ENCODE results near the gene MAGOH. TPM values are rescaled to one million over a fixed set of nuclear protein-coding genes. Genes with fewer than 3 reads are reported as not detected.
A peak's percentile ranks its signal among the peaks of the same experiment; 100 is the strongest.

Gene MAGOH
- total and polyA plus RNA-seq, 8 donors, result 2.9 to 105 (median 52.3) TPM

DNA sequence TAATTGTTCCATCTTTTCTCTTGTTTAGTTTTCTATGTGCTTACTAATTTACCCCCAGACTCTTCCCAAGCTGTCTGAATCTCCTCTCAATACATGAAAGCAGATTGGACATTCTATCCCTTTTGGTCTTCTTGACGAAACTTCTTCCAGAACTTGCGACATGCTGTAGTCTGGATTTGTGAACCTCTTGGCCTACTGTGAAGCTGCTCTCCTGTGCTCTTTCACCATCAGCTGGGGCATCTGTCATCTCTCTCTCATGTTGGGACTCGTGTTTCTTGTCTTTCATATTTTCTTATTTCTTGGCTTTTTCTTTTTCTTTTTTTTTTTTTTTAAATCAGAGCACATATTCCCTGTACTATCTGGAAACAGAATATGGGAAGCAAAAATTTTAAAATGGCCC is 34.9 kb downstream of the MAGOH start:
- intact Hi-C loops (cut with DNase I; ENCODE audit: low total_unique reads), result no loop called here
- TF ChIP-seq EP300 (IDR thresholded peaks at IDR 0.05) (no peak), POLR2A (IDR thresholded peaks at IDR 0.05) (no peak), CTCF (IDR thresholded peaks at IDR 0.05) (no peak), POLR2AphosphoS5 (IDR thresholded peaks at IDR 0.05) (no peak)
- no peak for DNase-seq
- Histone ChIP-seq H3K27me3 (no peaks in the 10 kb centered on the region), H3K27ac (no peak overlapping the region), H3K4me3 (no peak overlapping the region), H3K36me3 (peaks cover 44 to 81% (median 80%) of the 10 kb centered on the region in 4 donors), H3K9me3 (peaks cover 5 to 23% (median 17%) of the 10 kb centered on the region in 4 donors), H3K4me1 (peaks cover 5 to 18% (median 13%) of the 10 kb centered on the region in 4 donors)
- 93 to 98% (median 95%) methylated on average over 3 of the region's 3 CpGs for WGBS, 5 donors

- peak overlapping the region in 4 of 5 donors; percentile 96 to 99 (median 99) for H3K27ac ChIP-seq
- 26 to 44% (median 38%) methylated on average over 4 of the region's 4 CpGs for WGBS, 5 donors
- H3K27me3 ChIP-seq, result no peaks in the 10 kb centered on the region
- H3K4me3 ChIP-seq, result peak overlapping the region in 3 of 4 donors; percentile 57 to 88 (median 75)
- peaks cover 15 to 45% (median 34%) of the 10 kb centered on the region in 4 donors for H3K4me1 ChIP-seq
- DNase-seq, result peak in 1 of 2 donors; percentile 54
- no peaks in the 10 kb centered on the region for H3K9me3 ChIP-seq
- intact Hi-C loops (cut with DNase I; ENCODE audit: low total_unique reads), result no loop called here
- TF ChIP-seq POLR2A (IDR thresholded peaks at IDR 0.05), result no peak
- TF ChIP-seq CTCF (IDR thresholded peaks at IDR 0.05), result no peak
- peak in 1 of 3 donors; percentile 53 for TF ChIP-seq POLR2AphosphoS5 (IDR thresholded peaks at IDR 0.05)
- no peak for TF ChIP-seq EP300 (IDR thresholded peaks at IDR 0.05)
- H3K36me3 ChIP-seq, result peaks cover 19 to 29% (median 28%) of the 10 kb centered on the region in 4 donors
Measured at GRCh38 chr1:53198241-53198651, 40.1 kb downstream of the MAGOH start.

DNA sequence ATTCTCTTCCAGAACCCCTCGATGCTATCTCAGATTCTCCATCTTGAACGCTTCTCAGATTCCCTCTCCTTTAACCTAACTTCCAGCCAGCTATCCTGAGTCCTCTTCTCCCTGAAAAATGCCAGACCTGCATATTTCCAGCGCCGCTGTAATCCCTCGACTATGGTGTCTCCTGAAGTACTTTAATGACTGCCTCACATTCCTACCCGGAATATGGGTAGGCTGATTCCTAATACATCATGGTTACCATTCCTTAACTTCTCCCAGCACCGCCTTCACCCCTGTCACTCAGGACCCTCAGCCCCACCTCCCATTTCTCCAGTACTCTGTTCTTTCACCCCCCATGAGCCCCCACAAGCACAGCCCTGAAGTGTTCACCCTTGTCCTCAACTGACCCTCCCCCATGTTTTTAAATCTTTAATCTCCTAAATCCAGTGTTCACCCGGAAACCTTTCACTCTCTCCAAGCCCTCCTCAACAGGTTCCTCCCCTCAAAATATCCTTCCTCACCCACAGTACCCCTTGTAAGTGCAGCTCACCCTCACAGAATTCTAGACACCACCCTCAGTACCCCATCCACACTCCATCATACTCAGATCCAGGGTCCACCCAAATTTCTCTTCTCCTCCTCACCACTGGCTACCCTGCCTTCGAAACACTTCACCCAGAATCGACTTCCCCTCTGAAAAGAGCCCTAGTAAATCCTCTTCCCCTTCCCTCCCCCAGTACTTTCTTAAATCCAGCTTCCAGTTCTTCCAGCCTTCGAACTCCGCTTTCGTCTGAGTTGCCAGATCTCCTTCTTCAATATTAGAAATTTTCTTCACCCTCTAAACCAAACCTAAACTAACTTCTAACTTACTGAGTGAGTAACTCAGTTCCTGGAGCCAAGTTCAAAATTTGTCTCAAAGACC is 40.8 kb downstream of the MAGOH start:
- H3K27ac ChIP-seq, result peak overlapping the region; percentile 96 to 99 (median 99)
- 26 to 32% (median 31%) methylated on average over 13 of the region's 13 CpGs for WGBS, 5 donors
- H3K27me3 ChIP-seq, result no peaks in the 10 kb centered on the region
- no peak for TF ChIP-seq CTCF (IDR thresholded peaks at IDR 0.05)
- no peak for TF ChIP-seq POLR2AphosphoS5 (IDR thresholded peaks at IDR 0.05)
- no peak for TF ChIP-seq EP300 (IDR thresholded peaks at IDR 0.05)
- TF ChIP-seq POLR2A (IDR thresholded peaks at IDR 0.05), result no peak
- H3K36me3 ChIP-seq, result peaks cover 12 to 22% (median 21%) of the 10 kb centered on the region in 4 donors
- intact Hi-C loops (cut with DNase I; ENCODE audit: low total_unique reads), result no loop called here
- peak overlapping the region; percentile 57 to 97 (median 82) for H3K4me3 ChIP-seq
- no peaks in the 10 kb centered on the region for H3K9me3 ChIP-seq
- peak in 1 of 2 donors; percentile 55 for DNase-seq
- H3K4me1 ChIP-seq, result peaks cover 15 to 45% (median 34%) of the 10 kb centered on the region in 4 donors

GRCh38 chr1:53196485-53197290 is 41.6 kb downstream of the MAGOH start, which contains the start of gene CPT2:
Gene CPT2 (plus strand): TSS chr1:53196824. CDS start chr1:53196944, 120 bp downstream.
- WGBS, 5 donors, result 0 to 1% (median 1%) methylated on average over 32 to 57 of the region's 57 CpGs
- Histone ChIP-seq H3K4me1 (peaks cover 15 to 45% (median 34%) of the 10 kb centered on the region in 4 donors), H3K9me3 (no peaks in the 10 kb centered on the region), H3K27ac (peak within 1 kb of the TSS; percentile 96 to 99 (median 99)), H3K4me3 (peak within 1 kb of the TSS; percentile 57 to 97 (median 82)), H3K36me3 (peaks cover 7 to 13% (median 13%) of the 10 kb centered on the region in 4 donors), H3K27me3 (no peaks in the 10 kb centered on the region)
- peak; percentile 97 to 98 (median 97) for TF ChIP-seq POLR2AphosphoS5 (IDR thresholded peaks at IDR 0.05)
- no peak for TF ChIP-seq EP300 (IDR thresholded peaks at IDR 0.05)
- TF ChIP-seq CTCF (IDR thresholded peaks at IDR 0.05), result peak in 1 of 7 experiments; percentile 28
- TF ChIP-seq POLR2A (IDR thresholded peaks at IDR 0.05), result peak in 2 of 4 donors; percentile 62 to 86
- intact Hi-C loops (cut with DNase I; ENCODE audit: low total_unique reads), result no loop called here
- peak; percentile 96 to 97 for DNase-seq

Measured in stomach (tissue), 9 donors.